Left lung (tissue), 10 donors: Measurements from ENCODE around the gene OR2G2. TPM values are rescaled to one million over a fixed set of nuclear protein-coding genes. Genes with fewer than 3 reads are reported as not detected.

Source experiments
- ATAC-seq: fragments of 200-7000 bp; cut with Tn5 transposase; one replicate; pipeline ENCODE4 v1.9.1; 2020; ENCODE audit warnings: moderate library complexity
- DNase-seq, 4 donors: peaks; one replicate each; pipeline ENCODE4 v3.0.0-alpha.2; 2013 to 2020
- H3K27ac ChIP-seq, 2 donors: fragments of 200-600 bp; sonication (generic) in 1 of 2; one replicate each; pipeline versions ENCODE4 v1.5.0 to v1.8.0; 2020 to 2021
- H3K27me3 ChIP-seq, 2 donors: fragments of 200-600 bp; sonication (generic) in 1 of 2; one replicate each; pipeline versions ENCODE4 v1.5.0 to v1.8.0; 2020 to 2021
- H3K36me3 ChIP-seq, 2 donors: fragments of 200-600 bp; sonication (generic) in 1 of 2; one replicate each; pipeline versions ENCODE4 v1.5.0 to v1.8.0; 2020 to 2021
- H3K4me1 ChIP-seq, 2 donors: fragments of 200-600 bp; one replicate each; pipeline ENCODE4 v1.8.0; 2021
- H3K4me3 ChIP-seq, 2 donors: fragments of 200-600 bp; sonication (generic) in 1 of 2; one replicate each; pipeline versions ENCODE4 v1.5.0 to v1.8.0; 2020 to 2021; ENCODE audit warnings: mild to moderate bottlenecking in 1 of 2
- H3K9me3 ChIP-seq, 2 donors: fragments of 200-600 bp; sonication (generic) in 1 of 2; one replicate each; pipeline versions ENCODE4 v1.5.0 to v1.8.0; 2020 to 2021
- intact Hi-C, 2 donors: fragments of 100-400 bp; cut with DNase I; formaldehyde crosslinking; loops; one replicate each; pipeline versions ENCODE4 v1.11.2 to v1.14.2; 2022
- polyA plus RNA-seq, 6 donors: library from polyadenylated mRNA; unstranded; fragments of 120-200 nt; gene quantifications; one replicate each; pipeline ENCODE4 v1.2.1, GENCODE V29; 2013; ENCODE audit not compliant: insufficient read length in 6 of 6
- total RNA-seq, 2 donors: library from RNA; stranded (reverse); fragmentation: NEBNext Ultra II Directional; extraction: Animal tissue kit (Norgen Biotek cat#: 25700); gene quantifications; one replicate each; pipeline ENCODE4 v1.2.1, GENCODE V29; 2021
- TF ChIP-seq, protein P1 (sequence below), 2 donors: fragments of 200-600 bp; sonication (generic) in 1 of 2; IDR thresholded peaks; one replicate each; pipeline versions ENCODE4 v1.5.0 to v1.8.0; 2021; ENCODE audit warnings: antibody characterized with exemption in 2 of 2
- donor health status: DM: no; HTN: yes; CAD: no.
- donor health status: DM: no; HTN: no; CAD: no.

OR2G2 gene
- total and polyA plus RNA-seq, 8 donors = not detected

DNA sequence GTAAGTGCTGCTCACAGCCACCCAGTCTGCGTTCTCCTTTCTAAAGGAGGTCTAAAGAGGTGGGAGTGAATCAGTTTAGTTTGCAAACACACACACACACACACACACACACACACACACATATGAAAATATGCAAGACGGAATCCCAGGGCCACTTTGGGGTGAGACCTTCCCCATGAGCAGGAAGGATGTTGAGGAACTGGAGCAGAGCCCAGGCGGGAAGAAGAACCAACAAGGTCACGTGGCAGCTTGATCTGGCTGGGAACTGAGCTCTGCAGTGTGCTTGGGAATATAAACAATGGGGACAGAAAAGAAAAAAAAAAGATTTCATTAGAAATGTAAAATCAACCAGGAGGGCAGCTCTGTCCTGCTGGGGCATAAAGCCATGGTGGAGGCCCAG is 49.9 kb downstream of the OR2G2 start:
- no peak overlapping the region for H3K4me3 ChIP-seq
- peaks cover 0 to 9% of the 10 kb centered on the region in 2 donors for H3K9me3 ChIP-seq
- no peak overlapping the region for H3K27ac ChIP-seq
- peak in 1 of 4 donors; percentile 13 for DNase-seq
- peaks cover 0 to 16% of the 10 kb centered on the region in 2 donors for H3K27me3 ChIP-seq
- intact Hi-C loops = no loop called here
- TF ChIP-seq, protein P1, sequence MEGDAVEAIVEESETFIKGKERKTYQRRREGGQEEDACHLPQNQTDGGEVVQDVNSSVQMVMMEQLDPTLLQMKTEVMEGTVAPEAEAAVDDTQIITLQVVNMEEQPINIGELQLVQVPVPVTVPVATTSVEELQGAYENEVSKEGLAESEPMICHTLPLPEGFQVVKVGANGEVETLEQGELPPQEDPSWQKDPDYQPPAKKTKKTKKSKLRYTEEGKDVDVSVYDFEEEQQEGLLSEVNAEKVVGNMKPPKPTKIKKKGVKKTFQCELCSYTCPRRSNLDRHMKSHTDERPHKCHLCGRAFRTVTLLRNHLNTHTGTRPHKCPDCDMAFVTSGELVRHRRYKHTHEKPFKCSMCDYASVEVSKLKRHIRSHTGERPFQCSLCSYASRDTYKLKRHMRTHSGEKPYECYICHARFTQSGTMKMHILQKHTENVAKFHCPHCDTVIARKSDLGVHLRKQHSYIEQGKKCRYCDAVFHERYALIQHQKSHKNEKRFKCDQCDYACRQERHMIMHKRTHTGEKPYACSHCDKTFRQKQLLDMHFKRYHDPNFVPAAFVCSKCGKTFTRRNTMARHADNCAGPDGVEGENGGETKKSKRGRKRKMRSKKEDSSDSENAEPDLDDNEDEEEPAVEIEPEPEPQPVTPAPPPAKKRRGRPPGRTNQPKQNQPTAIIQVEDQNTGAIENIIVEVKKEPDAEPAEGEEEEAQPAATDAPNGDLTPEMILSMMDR (IDR thresholded peaks at IDR 0.05) = no peak
- H3K4me1 ChIP-seq = no peaks in the 10 kb centered on the region
- no peak for ATAC-seq
- no peaks in the 10 kb centered on the region for H3K36me3 ChIP-seq

DNA sequence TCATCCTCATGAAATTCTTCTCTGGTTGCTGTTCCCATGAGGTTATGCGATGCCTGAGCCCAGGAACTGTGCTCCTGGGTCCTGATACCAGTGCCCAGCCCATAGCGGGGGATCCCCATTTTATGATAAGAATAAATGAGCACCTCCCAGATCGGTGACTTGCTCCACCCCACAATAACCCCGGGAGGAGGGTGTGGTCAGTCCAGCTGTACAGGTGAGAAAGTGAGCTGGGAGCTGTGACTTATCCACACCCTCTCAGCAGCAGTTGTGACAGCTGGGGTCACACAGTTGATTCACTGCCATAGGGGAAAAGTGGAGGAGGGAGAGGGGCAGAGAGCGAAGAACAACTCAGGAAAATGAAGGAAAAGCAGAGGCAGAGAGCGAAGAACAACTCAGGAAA is 50.6 kb downstream of the OR2G2 start:
- no peaks in the 10 kb centered on the region for H3K36me3 ChIP-seq
- H3K27me3 ChIP-seq = peaks cover 0 to 16% of the 10 kb centered on the region in 2 donors
- H3K4me3 ChIP-seq = no peak overlapping the region
- peaks cover 0 to 4% of the 10 kb centered on the region in 2 donors for H3K9me3 ChIP-seq
- intact Hi-C loops = no loop called here
- TF ChIP-seq, protein P1 (IDR thresholded peaks at IDR 0.05) = no peak
- DNase-seq (no peak), ATAC-seq (no peak)
- no peak overlapping the region for H3K27ac ChIP-seq
- no peaks in the 10 kb centered on the region for H3K4me1 ChIP-seq

Other genes starting within 250 kb of the OR2G2 start
- gene NLRP3, start 172.2 kb upstream of the OR2G2 start, total RNA-seq = 1 to 10 TPM; 2.0 to 6.6 TPM
- gene NLRP3, start 172.2 kb upstream of the OR2G2 start, polyA plus RNA-seq = 1 to 10 TPM in 4 of 6 donors, under 1 TPM in 2; 0.81 to 1.9 (median 1.2) TPM
- not detected for gene OR2B11, start 130.3 kb upstream of the OR2G2 start, total RNA-seq
- gene OR2B11, start 130.3 kb upstream of the OR2G2 start, polyA plus RNA-seq = under 1 TPM; 0.04 to 0.10 (median 0.05) TPM
- not detected for gene OR2C3, start 51.9 kb upstream of the OR2G2 start, total RNA-seq
- under 1 TPM; 0.03 to 0.09 (median 0.04) TPM for gene OR2C3, start 51.9 kb upstream of the OR2G2 start, polyA plus RNA-seq
- under 1 TPM; 0.32 to 0.84 TPM for gene GCSAML, start 39.2 kb upstream of the OR2G2 start, total RNA-seq
- gene GCSAML, start 39.2 kb upstream of the OR2G2 start, polyA plus RNA-seq = under 1 TPM; 0.17 to 0.58 (median 0.34) TPM
- gene OR2G3, start 17.2 kb downstream of the OR2G2 start, total RNA-seq = not detected
- gene OR2G3, start 17.2 kb downstream of the OR2G2 start, polyA plus RNA-seq = not detected
- not detected for gene OR13G1, start 91.4 kb downstream of the OR2G2 start, total RNA-seq
- not detected for gene OR13G1, start 91.4 kb downstream of the OR2G2 start, polyA plus RNA-seq
- gene OR6F1, start 128.3 kb downstream of the OR2G2 start, total RNA-seq = not detected
- gene OR6F1, start 128.3 kb downstream of the OR2G2 start, polyA plus RNA-seq = not detected
- gene OR14K1, start 150.3 kb downstream of the OR2G2 start, total RNA-seq = not detected
- not detected for gene OR14K1, start 150.3 kb downstream of the OR2G2 start, polyA plus RNA-seq
- not detected for gene OR14A2, start 159.8 kb downstream of the OR2G2 start, total RNA-seq
- gene OR14A2, start 159.8 kb downstream of the OR2G2 start, polyA plus RNA-seq = not detected
- not detected for gene OR1C1, start 172.2 kb downstream of the OR2G2 start, total RNA-seq
- under 1 TPM in 2 of 6 donors, not detected in 4; 0.04 to 0.15 TPM for gene OR1C1, start 172.2 kb downstream of the OR2G2 start, polyA plus RNA-seq
- not detected for gene OR14A16, start 235.8 kb downstream of the OR2G2 start, total RNA-seq
- gene OR14A16, start 235.8 kb downstream of the OR2G2 start, polyA plus RNA-seq = not detected